Measurements from ENCODE around the gene TRIML1. TPM values are rescaled to one million over a fixed set of nuclear protein-coding genes. Genes with fewer than 3 reads are reported as not detected.

TRIML1 gene
- total and polyA plus RNA-seq, 9 of the 15 experiments (the other 6 are each of a cell fraction or from before 2014, with no cell fraction given) = 0.10 TPM; not detected in 8

DNA sequence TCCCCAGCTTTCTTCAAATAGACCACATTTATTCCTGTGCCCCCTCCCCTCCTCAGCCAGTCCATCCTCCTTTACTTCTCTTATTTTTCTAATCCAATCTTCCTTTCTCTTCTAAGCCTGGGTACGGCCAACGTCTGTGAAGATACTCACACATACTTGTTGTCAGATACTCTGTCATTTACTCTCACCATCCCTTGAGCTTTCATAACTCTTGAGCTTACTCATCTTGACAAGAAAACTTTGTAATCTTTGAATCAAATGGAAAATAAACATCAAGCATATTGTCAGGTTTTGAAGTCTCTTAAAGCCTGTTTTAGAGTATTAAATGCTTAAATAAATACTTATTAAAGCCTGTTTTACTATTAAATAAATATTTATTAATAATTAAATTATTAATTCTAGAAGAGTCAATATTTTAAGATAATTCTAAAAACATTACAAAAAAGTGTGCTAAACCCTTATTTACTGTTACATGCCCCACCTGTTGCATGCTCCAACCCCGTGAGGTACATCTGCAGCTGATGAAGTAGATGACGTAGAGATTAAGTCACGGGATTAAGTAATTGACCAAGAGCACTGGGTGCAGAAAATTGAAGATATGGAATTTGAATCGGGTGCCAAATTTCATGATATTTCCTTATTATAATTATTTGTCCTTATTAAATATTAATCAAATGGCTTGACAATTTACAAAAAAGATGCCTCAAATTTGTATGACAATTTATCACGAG lies 28.3 kb upstream of the TRIML1 start:
- no peak overlapping the region for H3K9ac ChIP-seq (ENCODE audit: insufficient read depth in 1 of 2, low read depth in 2 of 2, low read length in 2 of 2)
- no peak for DNase-seq (ENCODE audit: extremely low read depth in 1 of 4, low spot score in 3 of 4)
- H3K9me3 ChIP-seq (replicated peaks; ENCODE audit: control insufficient read depth, insufficient read depth, low read depth, low read length) = no peaks in the 10 kb centered on the region
- H3K9me1 ChIP-seq (ENCODE audit: control insufficient read depth, insufficient read depth, low read length) = no peaks in the 10 kb centered on the region
- no peaks in the 10 kb centered on the region for H3K79me2 ChIP-seq (ENCODE audit: control insufficient read depth, insufficient read depth, low read length)
- no peak overlapping the region for H3K4me2 ChIP-seq (ENCODE audit: insufficient read depth, low read length)
- intact Hi-C loops (cut with micrococcal nuclease) (no loop called here), in situ Hi-C loops (cut with MboI) (no loop called here)
- no peaks in the 10 kb centered on the region for H4K20me1 ChIP-seq (replicated peaks; ENCODE audit: control insufficient read depth, insufficient read depth, low read length)
- no peaks in the 10 kb centered on the region for H3K36me3 ChIP-seq (ENCODE audit: control insufficient read depth, insufficient read depth, low read length)
- no peak overlapping the region for H3K4me3 ChIP-seq
- peaks cover 0 to 8% of the 10 kb centered on the region in 2 experiments; a peak in 2 of 5 replicates for H3K27me3 ChIP-seq (ENCODE audit: control insufficient read depth in 2 of 2, insufficient read depth in 2 of 2, low read length in 2 of 2)
- no TSS peak for BruUV-seq (replicated peaks)
- FAIRE-seq = no peak
- ChIA-PET CTCF (ENCODE audit: low intra/inter-chr PET ratio) (no interaction called here), POLR2A (no interaction called here)
- H3K27ac ChIP-seq (ENCODE audit: extremely low read depth, low read depth, low read length) = no peak overlapping the region
- WGBS (ENCODE audit: insufficient coverage, low coverage, missing lambda C conversion rate) = 2% methylated on average over 7 of the region's 7 CpGs
- TF ChIP-seq LARP7 (IDR thresholded peaks at IDR 0.05) (no peak), ZFPM2 (CRISPR knock-in tag; IDR thresholded peaks at IDR 0.05) (no peak), HLTF (IDR thresholded peaks at IDR 0.05) (no peak), PCBP1 (IDR thresholded peaks at IDR 0.05; ENCODE audit: low read depth, low read length, poor library complexity, severe bottlenecking) (no peak), POLR2A (conservative IDR thresholded peaks at IDR 0.05) (no peak), SRSF1 (IDR thresholded peaks at IDR 0.05; ENCODE audit: low read depth, low read length) (no peak), E2F3 (CRISPR knock-in tag; IDR thresholded peaks at IDR 0.05) (no peak), NR2C2 (CRISPR knock-in tag; IDR thresholded peaks at IDR 0.05) (no peak), NR2C2 (tag; IDR thresholded peaks at IDR 0.05) (no peak)
- TF ChIP-seq, protein P1, sequence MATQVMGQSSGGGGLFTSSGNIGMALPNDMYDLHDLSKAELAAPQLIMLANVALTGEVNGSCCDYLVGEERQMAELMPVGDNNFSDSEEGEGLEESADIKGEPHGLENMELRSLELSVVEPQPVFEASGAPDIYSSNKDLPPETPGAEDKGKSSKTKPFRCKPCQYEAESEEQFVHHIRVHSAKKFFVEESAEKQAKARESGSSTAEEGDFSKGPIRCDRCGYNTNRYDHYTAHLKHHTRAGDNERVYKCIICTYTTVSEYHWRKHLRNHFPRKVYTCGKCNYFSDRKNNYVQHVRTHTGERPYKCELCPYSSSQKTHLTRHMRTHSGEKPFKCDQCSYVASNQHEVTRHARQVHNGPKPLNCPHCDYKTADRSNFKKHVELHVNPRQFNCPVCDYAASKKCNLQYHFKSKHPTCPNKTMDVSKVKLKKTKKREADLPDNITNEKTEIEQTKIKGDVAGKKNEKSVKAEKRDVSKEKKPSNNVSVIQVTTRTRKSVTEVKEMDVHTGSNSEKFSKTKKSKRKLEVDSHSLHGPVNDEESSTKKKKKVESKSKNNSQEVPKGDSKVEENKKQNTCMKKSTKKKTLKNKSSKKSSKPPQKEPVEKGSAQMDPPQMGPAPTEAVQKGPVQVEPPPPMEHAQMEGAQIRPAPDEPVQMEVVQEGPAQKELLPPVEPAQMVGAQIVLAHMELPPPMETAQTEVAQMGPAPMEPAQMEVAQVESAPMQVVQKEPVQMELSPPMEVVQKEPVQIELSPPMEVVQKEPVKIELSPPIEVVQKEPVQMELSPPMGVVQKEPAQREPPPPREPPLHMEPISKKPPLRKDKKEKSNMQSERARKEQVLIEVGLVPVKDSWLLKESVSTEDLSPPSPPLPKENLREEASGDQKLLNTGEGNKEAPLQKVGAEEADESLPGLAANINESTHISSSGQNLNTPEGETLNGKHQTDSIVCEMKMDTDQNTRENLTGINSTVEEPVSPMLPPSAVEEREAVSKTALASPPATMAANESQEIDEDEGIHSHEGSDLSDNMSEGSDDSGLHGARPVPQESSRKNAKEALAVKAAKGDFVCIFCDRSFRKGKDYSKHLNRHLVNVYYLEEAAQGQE (IDR thresholded peaks at IDR 0.05; ENCODE audit: borderline replicate concordance) = no peak
- TF ChIP-seq, protein P1 (CRISPR knock-in tag; IDR thresholded peaks at IDR 0.05; ENCODE audit: low read depth) = no peak
- TF ChIP-seq, protein P2, sequence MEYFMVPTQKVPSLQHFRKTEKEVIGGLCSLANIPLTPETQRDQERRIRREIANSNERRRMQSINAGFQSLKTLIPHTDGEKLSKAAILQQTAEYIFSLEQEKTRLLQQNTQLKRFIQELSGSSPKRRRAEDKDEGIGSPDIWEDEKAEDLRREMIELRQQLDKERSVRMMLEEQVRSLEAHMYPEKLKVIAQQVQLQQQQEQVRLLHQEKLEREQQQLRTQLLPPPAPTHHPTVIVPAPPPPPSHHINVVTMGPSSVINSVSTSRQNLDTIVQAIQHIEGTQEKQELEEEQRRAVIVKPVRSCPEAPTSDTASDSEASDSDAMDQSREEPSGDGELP (CRISPR knock-in tag; IDR thresholded peaks at IDR 0.05; ENCODE audit: borderline replicate concordance) = no peak
- TF ChIP-seq, protein P3, sequence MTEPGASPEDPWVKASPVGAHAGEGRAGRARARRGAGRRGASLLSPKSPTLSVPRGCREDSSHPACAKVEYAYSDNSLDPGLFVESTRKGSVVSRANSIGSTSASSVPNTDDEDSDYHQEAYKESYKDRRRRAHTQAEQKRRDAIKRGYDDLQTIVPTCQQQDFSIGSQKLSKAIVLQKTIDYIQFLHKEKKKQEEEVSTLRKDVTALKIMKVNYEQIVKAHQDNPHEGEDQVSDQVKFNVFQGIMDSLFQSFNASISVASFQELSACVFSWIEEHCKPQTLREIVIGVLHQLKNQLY (CRISPR knock-in tag; conservative IDR thresholded peaks at IDR 0.05) = no peak
- H3K4me1 ChIP-seq (replicated peaks in 1 of 2; ENCODE audit: control insufficient read depth in 2 of 2, insufficient read depth in 2 of 2, low read length in 2 of 2) = peaks cover 0 to 6% of the 10 kb centered on the region in 2 experiments; a peak in 2 of 5 replicates
- no peak for ATAC-seq
- H2AFZ ChIP-seq (ENCODE audit: low read depth, low read length) = no peak overlapping the region
